ENCODE data around the gene HMGXB3.
"Not testable (repeated sequence)": the region's sequence is repeated elsewhere in the genome, so short reads cannot be mapped to it uniquely, and the experiment has no call there.

HMGXB3 gene

DNA sequence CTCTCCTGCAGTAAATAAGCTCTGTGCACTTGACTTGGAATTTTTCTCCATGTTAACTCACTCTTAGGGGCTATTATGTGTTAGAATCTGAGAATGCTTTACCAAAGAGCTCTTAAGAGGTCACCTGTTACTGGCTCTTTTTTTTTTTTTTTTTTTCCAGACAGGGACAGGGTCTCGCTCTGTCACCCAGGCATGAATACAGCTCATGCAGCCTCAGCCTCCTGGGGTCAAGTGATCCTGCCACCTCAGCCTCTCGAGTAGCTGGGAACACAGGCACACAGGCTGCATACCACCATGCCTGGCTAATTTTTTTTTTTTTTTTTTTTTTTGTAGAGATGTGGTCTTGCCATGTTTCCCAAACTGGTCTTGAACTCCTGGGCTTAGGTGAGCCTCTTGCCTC, 22.1 kb downstream of the HMGXB3 start:
- no peak for DNase-seq

DNA sequence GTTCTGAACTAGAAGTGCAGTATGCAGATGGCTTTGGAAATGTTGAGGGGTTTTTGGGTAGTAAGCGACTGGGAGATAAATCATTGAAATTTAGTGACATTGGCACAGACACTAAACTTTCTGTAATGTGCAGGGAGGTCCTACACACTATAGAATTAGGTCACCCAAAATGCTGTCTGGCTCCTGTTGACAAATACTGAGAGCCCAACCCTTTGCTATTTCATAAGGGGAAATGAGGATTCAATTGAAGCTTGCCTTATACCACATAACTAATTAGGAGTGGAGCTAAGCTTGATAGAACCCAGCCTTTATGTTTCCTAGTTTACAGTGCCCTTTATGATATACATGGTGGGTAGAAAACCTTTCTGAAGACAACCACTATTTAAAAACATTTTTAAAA, 22.6 kb downstream of the HMGXB3 start:
- no peak for DNase-seq

DNA sequence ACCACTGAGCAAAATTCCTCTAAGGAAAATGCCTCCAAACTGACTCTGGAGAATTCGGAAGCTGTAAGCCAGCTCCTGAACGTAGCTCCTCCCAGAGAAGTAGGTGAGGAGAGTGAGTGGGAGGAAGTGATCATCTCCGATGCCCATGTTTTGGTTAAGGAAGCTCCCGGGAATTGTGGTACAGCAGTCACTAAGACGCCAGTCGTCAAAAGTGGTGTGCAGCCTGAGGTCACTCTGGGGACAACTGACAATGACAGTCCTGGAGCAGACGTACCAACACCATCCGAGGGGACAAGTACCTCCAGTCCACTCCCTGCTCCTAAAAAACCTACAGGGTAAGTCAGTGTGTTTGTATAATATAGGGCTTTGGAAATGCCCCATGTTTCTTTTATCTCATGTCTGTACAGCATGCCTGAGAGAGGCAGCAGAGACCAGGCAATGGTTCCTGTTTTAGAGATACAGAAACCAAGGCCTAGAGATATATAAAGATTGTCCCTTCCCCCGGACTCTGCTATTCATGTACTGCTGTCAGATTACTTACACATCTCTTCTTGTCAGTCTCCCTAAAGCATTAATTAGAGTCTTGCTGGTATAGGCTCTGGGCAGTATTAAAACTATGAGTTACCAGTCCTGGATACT, 23.9 kb downstream of the HMGXB3 start:
- DNase-seq: peak; percentile 77

DNA sequence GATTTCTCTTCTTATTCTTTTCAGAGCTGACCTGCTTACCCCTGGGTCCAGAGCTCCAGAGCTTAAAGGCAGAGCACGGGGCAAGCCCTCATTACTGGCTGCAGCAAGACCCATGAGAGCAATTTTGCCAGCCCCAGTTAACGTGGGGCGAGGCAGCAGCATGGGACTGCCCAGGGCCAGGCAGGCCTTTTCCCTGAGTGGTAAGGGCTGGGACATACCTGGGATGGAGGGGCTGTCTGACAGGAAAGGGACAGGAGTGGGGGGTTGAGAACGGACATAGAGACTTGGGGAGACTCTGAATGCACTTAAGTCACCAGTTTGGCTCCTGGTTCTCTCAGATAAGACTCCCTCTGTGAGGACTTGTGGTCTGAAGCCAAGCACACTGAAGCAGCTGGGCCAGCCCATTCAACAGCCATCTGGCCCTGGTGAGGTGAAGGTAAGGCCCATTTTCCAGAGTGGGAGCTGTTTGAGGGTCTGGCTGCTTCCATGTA, 26.2 kb downstream of the HMGXB3 start:
- DNase-seq: peak; percentile 96

DNA sequence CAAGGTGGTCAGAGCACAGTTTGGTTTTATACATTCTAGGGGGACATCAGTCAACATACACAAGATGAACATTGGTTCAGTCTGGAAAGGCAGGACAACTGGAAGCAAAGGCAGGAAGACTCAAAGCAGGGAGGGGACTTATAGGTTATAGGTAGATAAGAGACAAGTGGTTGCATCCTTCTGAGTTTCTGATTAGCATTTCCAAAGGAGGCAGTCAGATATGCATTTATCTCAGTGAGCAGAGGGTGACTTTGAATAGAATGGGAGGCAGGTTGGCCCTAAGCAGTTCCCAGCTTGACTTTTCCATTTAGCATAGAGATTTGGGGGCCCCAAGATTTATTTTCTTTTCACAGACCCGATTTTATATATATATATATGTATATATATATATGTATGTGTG, 27.5 kb downstream of the HMGXB3 start:
- peak; percentile 28 for DNase-seq

DNA sequence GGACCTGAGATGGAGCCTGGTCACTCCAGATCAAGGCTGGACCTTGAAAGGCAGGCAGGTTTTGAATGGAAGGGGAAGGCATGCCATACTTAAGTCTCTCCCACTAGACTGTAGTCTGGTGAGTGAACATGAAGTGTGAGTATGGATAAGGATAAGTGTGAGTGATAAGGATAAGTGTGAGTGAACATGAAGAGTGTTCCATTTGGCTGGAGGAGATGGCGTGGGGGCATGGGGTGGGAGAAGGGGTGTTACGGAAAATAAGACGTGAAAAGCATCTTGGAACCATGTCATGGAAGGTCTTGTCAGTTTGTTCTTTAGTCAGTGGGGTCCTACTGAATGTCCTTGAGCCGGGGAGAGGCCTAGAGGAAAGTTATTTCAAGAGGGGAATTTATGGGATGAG, 32.8 kb downstream of the HMGXB3 start:
- DNase-seq: no peak

DNA sequence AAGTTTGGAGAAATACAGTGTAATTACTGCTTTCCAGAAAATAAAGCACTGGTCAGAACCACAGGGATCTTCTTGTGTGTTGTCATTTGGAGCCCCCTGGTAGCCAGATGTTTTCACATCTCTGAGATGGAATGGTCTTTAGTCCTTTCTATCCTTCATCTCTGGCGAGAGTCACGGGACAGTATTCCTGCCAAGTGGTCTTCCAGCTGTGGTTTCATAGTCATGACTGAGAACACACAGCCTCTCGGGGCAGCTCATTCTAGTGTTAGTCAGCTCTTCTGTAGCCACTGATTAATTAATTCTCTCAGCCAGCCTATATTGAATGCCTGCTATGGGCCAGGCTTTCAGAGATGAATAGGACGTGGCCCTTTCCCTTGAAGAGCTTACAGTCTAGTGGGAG, 34.1 kb downstream of the HMGXB3 start:
- DNase-seq: no peak

DNA sequence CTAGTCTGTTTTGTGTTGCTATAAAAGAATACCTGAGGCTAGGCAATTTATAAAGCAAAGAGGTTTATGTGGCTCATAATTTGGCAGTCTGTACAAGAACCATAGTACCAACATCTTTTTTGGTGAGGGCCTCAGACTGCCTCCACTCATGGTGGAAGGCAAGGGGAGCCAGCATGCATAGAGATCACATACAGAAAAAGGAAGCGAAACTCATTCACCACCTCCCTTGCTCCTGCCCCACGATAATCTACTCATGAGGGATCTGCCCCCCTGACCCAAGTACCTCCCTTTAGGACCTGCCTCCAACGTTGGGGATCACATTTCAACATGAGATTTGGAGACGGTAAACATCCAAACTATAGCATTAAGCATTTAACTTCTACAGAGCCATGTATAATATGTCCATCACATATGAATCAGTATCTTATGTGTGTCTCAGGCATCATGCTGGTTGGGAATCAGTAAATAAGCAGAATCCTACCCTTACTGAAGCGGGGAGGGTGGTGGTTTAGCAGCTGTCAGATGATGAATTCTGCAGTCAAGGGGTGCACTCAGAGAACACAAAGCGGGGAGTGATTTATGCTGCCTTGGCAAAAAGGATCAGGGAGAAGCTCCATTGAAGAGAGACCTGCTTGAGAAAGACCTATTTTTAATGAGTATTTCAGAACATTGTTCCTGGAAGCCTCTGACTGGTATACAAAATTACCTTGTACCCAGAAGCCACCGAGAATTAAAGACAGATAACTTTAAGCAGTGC, 34.8 kb downstream of the HMGXB3 start:
- no peak for DNase-seq

DNA sequence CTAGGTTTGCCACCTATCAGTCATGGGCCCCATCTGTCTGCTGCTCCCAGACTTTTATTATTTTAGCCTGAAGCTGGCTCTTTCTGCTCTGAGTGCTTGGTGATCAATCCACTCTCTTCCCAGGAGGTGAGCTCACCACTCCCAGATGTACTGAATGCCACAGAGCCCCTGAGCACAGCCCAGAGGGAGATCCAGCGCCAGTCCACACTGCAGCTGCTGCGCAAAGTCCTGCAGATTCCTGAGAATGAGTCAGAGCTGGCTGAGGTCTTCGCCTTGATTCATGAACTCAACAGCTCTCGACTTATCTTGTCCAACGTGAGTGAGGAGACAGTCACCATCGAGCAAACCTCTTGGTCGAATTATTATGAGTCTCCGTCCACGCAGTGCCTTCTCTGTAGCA, 36.0 kb downstream of the HMGXB3 start:
- no peak for DNase-seq

DNA sequence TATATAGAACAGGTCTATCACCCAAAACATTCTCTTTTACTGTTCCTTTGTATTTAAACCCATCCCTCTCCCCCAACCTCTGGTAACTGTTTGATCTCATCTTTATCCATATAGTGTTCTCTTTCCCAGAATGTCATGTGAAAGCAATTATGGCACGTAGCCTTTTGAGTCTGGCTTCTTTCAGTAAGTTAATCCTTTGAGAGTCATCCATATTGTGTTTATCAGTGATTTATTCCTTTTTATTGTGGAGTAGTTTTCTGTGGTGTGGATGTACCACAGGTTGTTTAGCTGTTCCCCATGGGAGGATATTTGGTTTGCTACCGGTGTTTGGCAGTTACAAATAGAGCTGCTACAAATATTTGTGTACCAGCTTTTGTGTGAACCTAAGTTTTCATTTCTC, 38.0 kb downstream of the HMGXB3 start:
- DNase-seq: no peak

DNA sequence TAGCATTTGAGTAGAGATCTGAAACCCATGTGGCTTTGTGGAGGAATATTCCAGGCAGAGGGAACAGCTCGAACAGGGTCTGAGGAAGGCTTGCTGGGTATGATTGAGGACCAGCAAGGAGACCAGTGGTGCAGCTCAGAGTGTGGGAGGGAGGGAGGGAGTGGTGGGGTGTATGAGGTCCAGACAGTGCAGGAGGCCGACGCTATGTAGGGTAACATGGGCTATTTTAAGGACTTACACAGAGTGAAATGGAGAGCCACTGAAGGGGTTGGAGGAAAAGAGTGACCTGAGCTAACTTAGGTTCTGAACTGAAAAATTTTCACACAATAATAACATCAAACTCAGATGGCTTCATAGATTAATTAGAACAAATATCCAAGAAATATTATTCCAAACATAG, 41.9 kb downstream of the HMGXB3 start:
- no peak for DNase-seq

DNA sequence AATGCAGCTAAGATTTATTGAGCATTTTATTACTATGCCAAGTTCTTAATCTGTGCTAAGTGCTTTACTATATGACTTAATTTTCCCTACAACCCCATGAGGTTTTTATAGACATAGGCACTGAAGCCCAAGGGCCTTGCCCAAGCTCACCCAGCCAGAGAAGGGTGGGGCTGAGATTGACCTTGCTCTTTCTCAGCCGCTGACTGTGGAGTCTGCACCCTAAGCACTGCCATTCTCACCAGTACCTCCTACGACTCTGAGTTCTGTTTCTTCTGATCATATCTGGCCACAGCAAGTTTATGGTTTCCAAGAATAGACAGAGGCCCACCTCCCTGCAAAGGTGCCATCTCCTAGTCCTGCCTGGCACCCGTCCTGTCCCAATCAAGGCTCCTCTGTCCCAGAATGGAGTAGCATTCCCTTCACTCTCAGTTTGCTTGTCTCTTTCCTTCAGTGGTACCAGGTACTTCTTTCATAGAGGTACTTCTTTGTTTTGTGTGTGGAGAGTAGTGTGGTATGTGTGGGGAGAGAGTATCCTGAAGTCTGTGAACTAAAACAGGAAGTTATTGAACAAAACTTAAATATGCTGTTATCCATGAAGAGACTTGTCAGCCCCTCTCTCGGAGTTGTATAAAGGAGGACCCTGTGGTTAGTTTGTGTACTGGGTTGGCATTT, 43.3 kb downstream of the HMGXB3 start:
- DNase-seq: peak; percentile 59

DNA sequence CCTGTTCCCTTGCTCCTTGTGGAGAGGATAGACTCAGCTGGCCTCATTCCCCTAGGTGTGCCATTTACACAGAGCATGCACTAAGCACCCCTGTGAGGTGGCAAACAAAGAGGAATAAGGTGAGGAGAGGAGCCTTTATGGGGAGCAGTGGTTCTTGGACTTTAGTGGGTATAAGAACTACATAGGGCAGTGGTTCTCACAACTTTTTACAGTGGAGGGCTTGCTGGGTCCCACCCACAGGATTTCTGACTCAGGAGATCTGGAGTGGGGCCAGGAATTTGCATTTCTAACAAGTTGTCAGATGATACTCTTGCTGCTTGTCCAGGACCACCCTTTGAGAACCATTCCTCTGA, 43.8 kb downstream of the HMGXB3 start:
- DNase-seq: peak; percentile 50

DNA sequence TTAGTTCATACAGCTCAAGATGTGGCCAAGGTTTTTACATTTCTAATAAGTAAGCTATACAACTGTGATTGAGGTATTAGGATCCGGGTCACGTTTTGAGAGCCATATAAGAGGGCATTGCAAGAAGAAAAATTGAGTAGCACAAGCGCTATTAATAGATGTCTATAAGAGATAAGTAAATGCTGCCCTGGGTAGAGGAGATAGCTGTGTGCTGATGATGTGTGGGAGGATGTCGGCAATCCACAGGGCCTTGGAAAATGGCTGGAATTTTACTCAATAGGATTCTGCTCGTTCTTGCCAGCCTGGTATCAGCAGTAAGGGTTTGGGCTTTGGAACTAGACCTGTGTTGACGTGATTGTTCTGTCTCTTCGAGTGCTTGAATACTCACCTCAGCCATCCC, 44.2 kb downstream of the HMGXB3 start:
- DNase-seq: no peak

DNA sequence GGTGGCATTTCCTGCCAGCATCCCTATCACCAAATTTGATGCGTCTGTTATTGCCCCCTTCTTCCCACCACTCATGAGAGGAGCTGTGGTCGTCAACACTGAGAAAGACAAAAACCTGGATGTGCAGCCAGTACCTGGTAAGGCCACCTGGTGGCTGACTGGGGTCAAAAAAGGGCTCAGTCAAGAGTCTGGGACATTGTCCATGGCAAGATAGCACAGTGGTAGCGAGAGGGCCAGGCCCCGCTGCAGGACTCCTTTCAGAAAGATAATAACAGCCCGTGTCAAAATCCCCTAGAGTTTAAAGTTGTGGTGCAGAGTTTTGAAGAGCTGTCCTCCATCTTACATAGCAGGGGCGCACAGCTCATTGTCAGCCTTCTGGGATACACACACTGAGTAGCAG, 45.0 kb downstream of the HMGXB3 start:
- peak; percentile 77 for DNase-seq

DNA sequence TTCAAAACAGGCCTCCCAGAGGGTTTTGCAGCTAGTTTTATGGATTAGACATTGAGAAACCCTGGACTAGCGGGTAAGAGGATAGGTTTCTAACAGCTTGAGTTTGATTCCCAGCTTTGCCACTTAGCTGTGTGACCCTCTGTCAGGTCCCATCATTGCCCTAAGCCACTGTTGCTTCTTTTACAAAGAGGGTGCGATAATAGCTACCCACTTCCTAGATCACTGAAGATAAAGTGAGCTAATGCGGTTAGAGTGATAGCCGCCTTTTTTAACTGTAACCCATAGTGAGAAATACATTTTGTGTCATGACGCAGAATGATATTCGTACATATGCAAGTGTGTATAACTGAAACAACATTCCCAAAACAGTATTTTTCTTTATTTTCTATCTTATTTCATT, 45.5 kb downstream of the HMGXB3 start:
- peak; percentile 79 for DNase-seq

DNA sequence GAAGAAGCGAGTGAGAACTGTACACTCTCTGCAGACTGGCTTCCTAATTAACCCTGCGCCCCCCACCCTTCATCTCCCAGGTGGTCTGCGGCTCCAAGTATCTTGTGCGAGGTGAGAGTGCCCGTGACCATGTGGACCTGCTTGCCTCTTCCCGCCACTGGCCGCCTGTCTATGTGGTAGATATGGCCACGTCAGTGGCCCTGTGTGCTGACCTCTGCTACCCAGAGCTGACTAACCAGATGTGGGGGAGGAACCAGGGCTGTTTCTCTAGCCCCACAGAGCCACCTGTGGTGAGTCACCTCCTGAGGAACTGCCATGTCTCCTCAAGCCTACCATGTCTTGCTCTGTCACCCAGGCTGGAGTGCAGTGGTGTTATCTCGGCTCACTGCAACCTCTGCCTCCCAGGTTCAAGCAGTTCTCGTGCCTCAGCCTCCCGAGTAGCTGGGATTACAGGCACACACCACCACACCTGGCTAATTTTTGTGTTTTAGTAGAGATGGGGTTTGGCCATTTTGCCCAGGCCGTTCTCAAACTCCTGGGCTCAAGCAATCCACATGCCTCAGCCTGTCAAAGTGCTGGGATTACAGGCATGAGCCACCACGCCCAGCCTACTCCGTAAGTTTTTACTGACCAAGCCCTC, 49.8 kb downstream of the HMGXB3 start:
- not testable (repeated sequence) for DNase-seq

DNA sequence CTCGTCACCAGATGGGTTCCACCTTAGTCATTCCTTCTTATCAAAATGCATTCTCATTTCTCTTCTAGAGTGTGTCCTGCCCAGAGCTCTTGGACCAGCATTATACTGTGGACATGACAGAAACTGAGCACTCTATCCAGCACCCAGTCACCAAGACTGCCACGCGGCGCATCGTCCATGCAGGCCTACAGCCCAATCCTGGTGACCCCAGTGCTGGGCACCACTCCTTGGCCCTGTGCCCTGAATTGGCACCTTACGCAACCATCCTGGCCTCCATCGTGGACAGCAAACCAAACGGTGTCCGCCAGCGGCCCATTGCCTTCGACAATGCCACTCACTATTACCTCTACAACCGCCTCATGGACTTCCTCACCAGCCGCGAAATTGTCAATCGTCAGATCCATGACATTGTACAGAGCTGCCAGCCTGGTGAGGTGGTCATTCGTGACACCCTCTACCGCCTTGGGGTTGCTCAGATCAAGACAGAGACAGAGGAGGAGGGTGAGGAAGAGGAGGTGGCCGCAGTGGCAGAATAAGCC, 51.2 kb downstream of the HMGXB3 start:
- no peak for DNase-seq

DNA sequence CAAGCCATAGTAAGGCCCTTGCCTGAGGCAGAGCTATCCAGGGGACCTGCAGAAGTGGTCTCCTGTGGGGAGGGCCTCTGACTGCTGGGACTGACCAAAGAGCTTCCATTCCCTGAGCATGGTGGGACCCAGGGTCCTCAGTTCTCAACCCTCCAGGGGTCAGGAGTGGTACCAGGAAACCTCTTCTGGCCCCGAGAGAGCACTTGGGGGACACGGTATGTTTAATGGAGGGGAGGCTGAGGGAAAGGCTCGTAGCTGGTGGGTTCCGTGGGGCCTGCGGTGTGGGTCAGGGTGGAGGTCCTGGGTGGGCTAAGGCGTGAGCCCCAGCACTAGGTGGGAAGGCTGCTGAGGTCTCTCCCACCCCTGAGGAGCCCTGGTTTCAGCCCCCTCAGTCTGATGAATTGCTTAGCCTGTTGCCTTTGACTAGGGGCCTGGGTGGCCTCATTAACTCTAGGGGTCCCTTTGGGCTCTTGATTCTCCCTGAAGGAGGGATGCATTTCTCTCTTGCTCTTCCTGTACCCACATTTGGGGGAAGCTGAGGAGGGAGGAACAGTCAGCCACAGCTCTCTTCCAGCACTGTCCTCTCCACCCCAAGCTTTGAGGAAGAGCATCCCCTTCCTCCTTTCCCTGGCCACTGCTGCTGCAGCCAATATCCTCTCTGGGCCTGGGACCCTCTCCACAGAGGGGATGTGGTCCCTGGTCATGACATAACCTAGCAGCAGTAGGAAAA, 51.9 kb downstream of the HMGXB3 start:
- no peak for DNase-seq

DNA sequence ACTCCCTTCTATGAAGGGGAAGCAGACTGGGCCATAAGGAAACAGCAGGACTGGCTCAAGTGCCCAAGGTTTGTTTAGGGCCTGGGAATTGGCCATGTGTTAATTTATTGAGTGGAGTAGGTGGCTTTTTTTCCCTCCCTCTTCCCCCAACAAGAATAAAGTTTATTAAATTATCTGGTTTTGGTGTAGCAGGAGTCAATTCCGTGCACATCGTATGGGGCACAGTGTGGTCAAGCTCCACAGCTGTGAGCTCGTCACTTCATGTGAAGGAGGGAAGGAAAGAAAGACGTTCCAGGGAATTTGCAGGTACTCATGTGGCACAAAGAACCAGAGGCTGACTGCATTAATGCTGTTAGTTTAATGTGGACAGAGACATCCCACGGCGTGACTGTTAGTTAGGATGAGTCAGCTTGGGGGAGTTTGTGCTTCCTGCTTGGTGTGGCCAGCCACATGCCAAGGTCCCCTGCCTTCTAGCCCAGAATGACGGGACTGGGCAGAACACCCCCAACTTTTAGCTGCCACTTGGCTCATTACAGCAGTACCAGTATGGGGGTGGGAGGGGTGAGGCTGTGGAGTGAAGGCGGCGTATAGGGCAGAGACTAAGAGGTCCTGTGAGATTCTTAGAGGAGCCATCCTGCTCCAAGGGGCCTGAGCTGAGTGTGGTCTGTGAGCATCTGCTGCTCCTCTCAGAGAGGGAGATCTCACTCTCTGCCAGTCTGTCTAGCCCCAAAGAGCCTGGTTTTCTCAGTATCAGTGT, 52.6 kb downstream of the HMGXB3 start:
- peak; percentile 69 for DNase-seq

DNA sequence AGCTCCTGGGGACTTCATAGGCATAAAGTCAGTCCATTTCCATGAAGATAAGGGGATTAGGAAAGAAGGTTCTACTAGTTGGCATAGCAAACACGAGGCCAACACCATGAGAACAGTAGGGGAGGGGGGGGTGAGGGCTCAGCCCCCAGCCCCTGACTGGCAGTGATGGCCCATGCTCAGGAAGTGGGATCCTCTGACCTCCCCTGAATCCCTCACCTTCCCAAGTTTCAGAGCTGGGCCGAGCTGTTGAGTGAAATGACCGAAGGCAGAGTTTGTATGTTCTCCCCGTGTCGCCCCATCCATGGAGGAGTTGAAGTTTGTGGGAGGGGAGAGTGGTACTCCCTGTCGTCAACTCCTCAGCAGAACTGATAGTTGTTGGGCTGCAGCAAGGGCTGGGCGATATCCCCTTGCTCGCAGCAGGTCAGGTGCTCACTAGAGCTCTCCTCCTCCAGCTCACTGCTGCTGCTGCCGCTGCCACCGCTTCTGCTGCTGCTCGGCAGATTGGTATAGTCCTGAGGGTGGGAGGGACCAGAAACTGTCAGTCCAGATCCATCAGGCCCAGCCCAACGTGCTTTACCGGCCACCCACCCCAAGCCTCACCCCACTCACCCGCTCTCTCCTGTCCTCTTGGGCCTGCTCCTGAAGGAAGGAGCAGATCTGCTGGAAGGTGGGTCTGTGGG, 53.3 kb downstream of the HMGXB3 start:
- DNase-seq: no peak

Data from hematopoietic multipotent progenitor cell treated with erythropoietin and hydrocortisone succinate and interleukin-3 and kit ligand, for 6 days (in vitro differentiated cells).